ENCODE results near the gene PLPPR1. TPM values are rescaled to one million over a fixed set of nuclear protein-coding genes. Genes with fewer than 3 reads are reported as not detected.

PLPPR1 gene
- total and polyA plus RNA-seq, 2 experiments from 2014 or later = 1.3 to 3.7 TPM

DNA sequence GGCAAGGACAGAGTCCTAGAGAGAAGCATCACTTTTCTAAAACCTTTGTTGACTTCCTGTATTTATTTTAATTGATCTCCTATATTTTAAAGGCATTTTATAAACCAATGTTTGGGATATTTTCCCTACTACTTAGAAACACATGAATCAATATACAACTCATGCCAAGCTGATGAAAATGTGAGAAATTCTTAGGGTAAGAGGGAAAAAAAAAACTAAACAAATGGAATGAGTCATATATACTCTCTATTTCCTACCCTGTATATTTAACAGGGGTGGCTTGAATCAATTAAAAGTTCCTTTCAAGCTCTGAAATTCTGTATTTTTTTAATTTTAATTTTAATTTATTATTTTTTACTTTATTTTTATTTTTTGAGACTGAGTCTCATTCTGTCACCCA is 336.7 kb downstream of the PLPPR1 start:
- H3K4me3 ChIP-seq = no peak overlapping the region
- TF ChIP-seq CREB1 (CRISPR knock-in tag; IDR thresholded peaks at IDR 0.05; ENCODE audit: low read depth) (no peak), POLR2AphosphoS5 (IDR thresholded peaks at IDR 0.05; ENCODE audit: low read depth) (no peak)
- TF ChIP-seq, protein P1, sequence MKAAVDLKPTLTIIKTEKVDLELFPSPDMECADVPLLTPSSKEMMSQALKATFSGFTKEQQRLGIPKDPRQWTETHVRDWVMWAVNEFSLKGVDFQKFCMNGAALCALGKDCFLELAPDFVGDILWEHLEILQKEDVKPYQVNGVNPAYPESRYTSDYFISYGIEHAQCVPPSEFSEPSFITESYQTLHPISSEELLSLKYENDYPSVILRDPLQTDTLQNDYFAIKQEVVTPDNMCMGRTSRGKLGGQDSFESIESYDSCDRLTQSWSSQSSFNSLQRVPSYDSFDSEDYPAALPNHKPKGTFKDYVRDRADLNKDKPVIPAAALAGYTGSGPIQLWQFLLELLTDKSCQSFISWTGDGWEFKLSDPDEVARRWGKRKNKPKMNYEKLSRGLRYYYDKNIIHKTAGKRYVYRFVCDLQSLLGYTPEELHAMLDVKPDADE (IDR thresholded peaks at IDR 0.05) = no peak
- Mint-ChIP-seq H3K9me3 (no peaks in the 10 kb centered on the region), H3K27me3 (ENCODE audit: insufficient read depth, low read depth, poor library complexity) (no peaks in the 10 kb centered on the region), H3K27ac (no peak overlapping the region), H3K4me1 (peaks cover 5% of the 10 kb centered on the region; the same call in 1 of the 3 replicates), H3K36me3 (ENCODE audit: low read depth) (no peaks in the 10 kb centered on the region), H3K4me3 (no peak overlapping the region)
- no peak overlapping the region for H3K4me2 ChIP-seq
- H3K4me1 ChIP-seq (ENCODE audit: insufficient read depth) = no peaks in the 10 kb centered on the region
- 0 out of 2 replicates have a peak, but pooled peaks cover 6% of the 10 kb centered on the region for H3K9me2 ChIP-seq (ENCODE audit: insufficient read depth)
- H3K79me2 ChIP-seq (replicated peaks; ENCODE audit: insufficient read depth) = no peaks in the 10 kb centered on the region
- no peaks in the 10 kb centered on the region for H3K36me3 ChIP-seq (ENCODE audit: insufficient read depth)
- no peaks in the 10 kb centered on the region for H3F3A ChIP-seq (replicated peaks; ENCODE audit: low read depth)
- DNase-seq (ENCODE audit: low spot score) (no peak), ATAC-seq (no peak)
- H3K27ac ChIP-seq (ENCODE audit: low read depth) = no peak overlapping the region
- H3K27me3 ChIP-seq (ENCODE audit: insufficient read depth) = no peaks in the 10 kb centered on the region
- no peak overlapping the region for H2AFZ ChIP-seq
- no peaks in the 10 kb centered on the region for H4K20me1 ChIP-seq (replicated peaks; ENCODE audit: insufficient read depth)

DNA sequence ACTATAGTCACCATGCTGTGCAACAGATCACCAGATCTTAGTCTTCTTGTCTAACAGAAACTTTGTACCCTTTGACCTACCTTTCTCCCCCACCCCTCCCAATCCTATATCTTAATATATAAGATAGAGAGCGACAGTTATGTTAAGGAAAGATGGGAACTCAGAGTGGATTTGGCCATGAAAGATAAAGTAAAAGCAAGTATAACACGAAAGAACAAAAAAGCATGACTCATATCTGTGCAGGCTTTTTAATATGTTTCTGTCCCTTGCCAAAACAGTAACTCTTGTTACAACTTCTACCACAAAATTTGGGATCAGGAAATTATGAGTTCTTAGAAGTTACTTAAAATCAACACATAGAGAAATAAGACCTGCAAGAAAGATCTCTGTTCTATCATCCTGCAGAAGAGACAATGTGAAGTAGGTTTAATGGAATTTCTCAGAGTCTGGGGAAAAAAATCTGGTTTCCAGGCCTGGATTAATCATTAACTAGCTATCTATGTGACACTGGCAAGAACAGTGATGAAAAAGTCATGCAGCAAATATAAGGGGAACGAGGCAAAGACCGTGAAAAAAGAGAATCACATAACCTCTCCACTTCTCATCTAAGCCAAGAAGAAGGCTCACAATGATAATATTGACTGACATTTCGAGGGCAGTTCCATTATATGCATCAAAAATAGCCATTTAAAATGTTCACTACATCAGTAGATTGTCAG is 337.7 kb downstream of the PLPPR1 start:
- no peaks in the 10 kb centered on the region for H3K36me3 ChIP-seq (ENCODE audit: insufficient read depth)
- H3K4me3 ChIP-seq = no peak overlapping the region
- H3K79me2 ChIP-seq (replicated peaks; ENCODE audit: insufficient read depth) = no peaks in the 10 kb centered on the region
- H3K9me2 ChIP-seq (ENCODE audit: insufficient read depth) = no peaks in the 10 kb centered on the region
- no peaks in the 10 kb centered on the region for H3K27me3 Mint-ChIP-seq (ENCODE audit: insufficient read depth, low read depth, poor library complexity)
- ATAC-seq (no peak), DNase-seq (ENCODE audit: low spot score) (no peak)
- no peak overlapping the region for H3K4me2 ChIP-seq
- H3K36me3 Mint-ChIP-seq (ENCODE audit: low read depth) = no peaks in the 10 kb centered on the region
- H3K4me1 ChIP-seq (ENCODE audit: insufficient read depth) = no peaks in the 10 kb centered on the region
- H3K4me3 Mint-ChIP-seq = no peak overlapping the region
- H4K20me1 ChIP-seq (replicated peaks; ENCODE audit: insufficient read depth) = no peaks in the 10 kb centered on the region
- no peak overlapping the region for H2AFZ ChIP-seq
- H3K27me3 ChIP-seq (ENCODE audit: insufficient read depth) = no peaks in the 10 kb centered on the region
- no peaks in the 10 kb centered on the region for H3K9me3 Mint-ChIP-seq
- H3K27ac ChIP-seq (ENCODE audit: low read depth) = no peak overlapping the region
- no peaks in the 10 kb centered on the region for H3F3A ChIP-seq (replicated peaks; ENCODE audit: low read depth)
- H3K27ac Mint-ChIP-seq = no peak overlapping the region
- peaks cover 5% of the 10 kb centered on the region; the same call in 1 of the 3 replicates for H3K4me1 Mint-ChIP-seq
- TF ChIP-seq, protein P2, sequence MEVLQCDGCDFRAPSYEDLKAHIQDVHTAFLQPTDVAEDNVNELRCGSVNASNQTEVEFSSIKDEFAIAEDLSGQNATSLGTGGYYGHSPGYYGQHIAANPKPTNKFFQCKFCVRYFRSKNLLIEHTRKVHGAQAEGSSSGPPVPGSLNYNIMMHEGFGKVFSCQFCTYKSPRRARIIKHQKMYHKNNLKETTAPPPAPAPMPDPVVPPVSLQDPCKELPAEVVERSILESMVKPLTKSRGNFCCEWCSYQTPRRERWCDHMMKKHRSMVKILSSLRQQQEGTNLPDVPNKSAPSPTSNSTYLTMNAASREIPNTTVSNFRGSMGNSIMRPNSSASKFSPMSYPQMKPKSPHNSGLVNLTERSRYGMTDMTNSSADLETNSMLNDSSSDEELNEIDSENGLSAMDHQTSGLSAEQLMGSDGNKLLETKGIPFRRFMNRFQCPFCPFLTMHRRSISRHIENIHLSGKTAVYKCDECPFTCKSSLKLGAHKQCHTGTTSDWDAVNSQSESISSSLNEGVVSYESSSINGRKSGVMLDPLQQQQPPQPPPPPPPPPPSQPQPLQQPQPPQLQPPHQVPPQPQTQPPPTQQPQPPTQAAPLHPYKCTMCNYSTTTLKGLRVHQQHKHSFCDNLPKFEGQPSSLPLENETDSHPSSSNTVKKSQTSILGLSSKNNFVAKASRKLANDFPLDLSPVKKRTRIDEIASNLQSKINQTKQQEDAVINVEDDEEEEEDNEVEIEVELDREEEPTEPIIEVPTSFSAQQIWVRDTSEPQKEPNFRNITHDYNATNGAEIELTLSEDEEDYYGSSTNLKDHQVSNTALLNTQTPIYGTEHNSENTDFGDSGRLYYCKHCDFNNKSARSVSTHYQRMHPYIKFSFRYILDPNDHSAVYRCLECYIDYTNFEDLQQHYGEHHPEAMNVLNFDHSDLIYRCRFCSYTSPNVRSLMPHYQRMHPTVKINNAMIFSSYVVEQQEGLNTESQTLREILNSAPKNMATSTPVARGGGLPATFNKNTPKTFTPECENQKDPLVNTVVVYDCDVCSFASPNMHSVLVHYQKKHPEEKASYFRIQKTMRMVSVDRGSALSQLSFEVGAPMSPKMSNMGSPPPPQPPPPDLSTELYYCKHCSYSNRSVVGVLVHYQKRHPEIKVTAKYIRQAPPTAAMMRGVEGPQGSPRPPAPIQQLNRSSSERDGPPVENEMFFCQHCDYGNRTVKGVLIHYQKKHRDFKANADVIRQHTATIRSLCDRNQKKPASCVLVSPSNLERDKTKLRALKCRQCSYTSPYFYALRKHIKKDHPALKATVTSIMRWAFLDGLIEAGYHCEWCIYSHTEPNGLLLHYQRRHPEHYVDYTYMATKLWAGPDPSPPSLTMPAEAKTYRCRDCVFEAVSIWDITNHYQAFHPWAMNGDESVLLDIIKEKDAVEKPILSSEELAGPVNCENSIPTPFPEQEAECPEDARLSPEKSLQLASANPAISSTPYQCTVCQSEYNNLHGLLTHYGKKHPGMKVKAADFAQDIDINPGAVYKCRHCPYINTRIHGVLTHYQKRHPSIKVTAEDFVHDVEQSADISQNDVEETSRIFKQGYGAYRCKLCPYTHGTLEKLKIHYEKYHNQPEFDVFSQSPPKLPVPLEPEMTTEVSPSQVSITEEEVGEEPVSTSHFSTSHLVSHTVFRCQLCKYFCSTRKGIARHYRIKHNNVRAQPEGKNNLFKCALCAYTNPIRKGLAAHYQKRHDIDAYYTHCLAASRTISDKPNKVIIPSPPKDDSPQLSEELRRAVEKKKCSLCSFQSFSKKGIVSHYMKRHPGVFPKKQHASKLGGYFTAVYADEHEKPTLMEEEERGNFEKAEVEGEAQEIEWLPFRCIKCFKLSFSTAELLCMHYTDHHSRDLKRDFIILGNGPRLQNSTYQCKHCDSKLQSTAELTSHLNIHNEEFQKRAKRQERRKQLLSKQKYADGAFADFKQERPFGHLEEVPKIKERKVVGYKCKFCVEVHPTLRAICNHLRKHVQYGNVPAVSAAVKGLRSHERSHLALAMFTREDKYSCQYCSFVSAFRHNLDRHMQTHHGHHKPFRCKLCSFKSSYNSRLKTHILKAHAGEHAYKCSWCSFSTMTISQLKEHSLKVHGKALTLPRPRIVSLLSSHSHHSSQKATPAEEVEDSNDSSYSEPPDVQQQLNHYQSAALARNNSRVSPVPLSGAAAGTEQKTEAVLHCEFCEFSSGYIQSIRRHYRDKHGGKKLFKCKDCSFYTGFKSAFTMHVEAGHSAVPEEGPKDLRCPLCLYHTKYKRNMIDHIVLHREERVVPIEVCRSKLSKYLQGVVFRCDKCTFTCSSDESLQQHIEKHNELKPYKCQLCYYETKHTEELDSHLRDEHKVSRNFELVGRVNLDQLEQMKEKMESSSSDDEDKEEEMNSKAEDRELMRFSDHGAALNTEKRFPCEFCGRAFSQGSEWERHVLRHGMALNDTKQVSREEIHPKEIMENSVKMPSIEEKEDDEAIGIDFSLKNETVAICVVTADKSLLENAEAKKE (CRISPR knock-in tag; IDR thresholded peaks at IDR 0.05) = no peak
- TF ChIP-seq POLR2AphosphoS5 (IDR thresholded peaks at IDR 0.05; ENCODE audit: low read depth) (no peak), CREB1 (CRISPR knock-in tag; IDR thresholded peaks at IDR 0.05; ENCODE audit: low read depth) (no peak), EZH2 (IDR thresholded peaks at IDR 0.05; ENCODE audit: low read depth, unreplicated experiment) (no peak), NANOG (IDR thresholded peaks at IDR 0.05; ENCODE audit: borderline replicate concordance) (no peak), STAT1 (IDR thresholded peaks at IDR 0.05; ENCODE audit: unreplicated experiment) (no peak), ZNF331 (CRISPR knock-in tag; IDR thresholded peaks at IDR 0.05; ENCODE audit: low read depth) (no peak), EZH2phosphoT487 (IDR thresholded peaks at IDR 0.05; ENCODE audit: unreplicated experiment) (no peak), JUNB (IDR thresholded peaks at IDR 0.05; ENCODE audit: unreplicated experiment) (no peak)
- TF ChIP-seq, protein P3, sequence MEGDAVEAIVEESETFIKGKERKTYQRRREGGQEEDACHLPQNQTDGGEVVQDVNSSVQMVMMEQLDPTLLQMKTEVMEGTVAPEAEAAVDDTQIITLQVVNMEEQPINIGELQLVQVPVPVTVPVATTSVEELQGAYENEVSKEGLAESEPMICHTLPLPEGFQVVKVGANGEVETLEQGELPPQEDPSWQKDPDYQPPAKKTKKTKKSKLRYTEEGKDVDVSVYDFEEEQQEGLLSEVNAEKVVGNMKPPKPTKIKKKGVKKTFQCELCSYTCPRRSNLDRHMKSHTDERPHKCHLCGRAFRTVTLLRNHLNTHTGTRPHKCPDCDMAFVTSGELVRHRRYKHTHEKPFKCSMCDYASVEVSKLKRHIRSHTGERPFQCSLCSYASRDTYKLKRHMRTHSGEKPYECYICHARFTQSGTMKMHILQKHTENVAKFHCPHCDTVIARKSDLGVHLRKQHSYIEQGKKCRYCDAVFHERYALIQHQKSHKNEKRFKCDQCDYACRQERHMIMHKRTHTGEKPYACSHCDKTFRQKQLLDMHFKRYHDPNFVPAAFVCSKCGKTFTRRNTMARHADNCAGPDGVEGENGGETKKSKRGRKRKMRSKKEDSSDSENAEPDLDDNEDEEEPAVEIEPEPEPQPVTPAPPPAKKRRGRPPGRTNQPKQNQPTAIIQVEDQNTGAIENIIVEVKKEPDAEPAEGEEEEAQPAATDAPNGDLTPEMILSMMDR (conservative IDR thresholded peaks at IDR 0.05; ENCODE audit: low read depth in 2 of 2) = no peak
- TF ChIP-seq, protein P1 (IDR thresholded peaks at IDR 0.05) = no peak

All from GM23338 (cell line).